ENCODE results near the gene TBX4.

DNA sequence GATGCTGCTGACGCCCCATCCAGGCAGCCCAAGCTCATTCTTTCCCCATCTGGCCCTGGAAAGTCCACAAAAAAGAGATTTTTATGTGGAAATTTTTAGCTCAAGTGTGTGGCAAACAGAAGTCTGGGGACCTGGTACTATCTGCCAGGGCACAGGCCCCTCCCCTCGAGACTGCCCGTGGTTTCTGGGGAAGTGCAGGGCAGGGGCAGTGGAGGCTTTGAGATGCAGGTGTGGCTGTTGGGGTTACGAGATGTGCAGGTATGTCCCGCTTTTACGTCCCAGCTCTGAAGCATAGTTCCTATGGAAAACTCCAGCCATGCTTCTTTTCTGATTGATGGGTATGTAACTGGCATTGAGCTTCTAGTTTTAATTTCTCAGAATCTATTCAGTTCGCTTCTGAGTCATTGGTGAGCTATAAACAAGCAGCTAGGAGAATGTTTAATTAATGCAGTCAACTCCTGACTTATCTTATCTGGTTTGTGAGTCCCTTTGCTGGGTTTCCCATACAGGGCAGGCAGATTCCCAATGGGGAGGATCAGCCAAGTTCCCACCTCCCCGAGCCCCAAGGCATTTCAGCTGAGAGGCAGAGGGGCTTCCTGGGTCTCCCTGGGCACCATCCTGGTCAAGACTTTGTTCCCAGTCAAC, 16.2 kb downstream of the TBX4 start:
- TF ChIP-seq, protein P1, sequence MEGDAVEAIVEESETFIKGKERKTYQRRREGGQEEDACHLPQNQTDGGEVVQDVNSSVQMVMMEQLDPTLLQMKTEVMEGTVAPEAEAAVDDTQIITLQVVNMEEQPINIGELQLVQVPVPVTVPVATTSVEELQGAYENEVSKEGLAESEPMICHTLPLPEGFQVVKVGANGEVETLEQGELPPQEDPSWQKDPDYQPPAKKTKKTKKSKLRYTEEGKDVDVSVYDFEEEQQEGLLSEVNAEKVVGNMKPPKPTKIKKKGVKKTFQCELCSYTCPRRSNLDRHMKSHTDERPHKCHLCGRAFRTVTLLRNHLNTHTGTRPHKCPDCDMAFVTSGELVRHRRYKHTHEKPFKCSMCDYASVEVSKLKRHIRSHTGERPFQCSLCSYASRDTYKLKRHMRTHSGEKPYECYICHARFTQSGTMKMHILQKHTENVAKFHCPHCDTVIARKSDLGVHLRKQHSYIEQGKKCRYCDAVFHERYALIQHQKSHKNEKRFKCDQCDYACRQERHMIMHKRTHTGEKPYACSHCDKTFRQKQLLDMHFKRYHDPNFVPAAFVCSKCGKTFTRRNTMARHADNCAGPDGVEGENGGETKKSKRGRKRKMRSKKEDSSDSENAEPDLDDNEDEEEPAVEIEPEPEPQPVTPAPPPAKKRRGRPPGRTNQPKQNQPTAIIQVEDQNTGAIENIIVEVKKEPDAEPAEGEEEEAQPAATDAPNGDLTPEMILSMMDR (conservative IDR thresholded peaks at IDR 0.05; ENCODE audit: low read depth, low read length), result no peak
- no peak for TF ChIP-seq EZH2phosphoT487 (IDR thresholded peaks at IDR 0.05; ENCODE audit: borderline replicate concordance, low read length)

Measured in PC-3 (cell line).